HepG2 (cell line): ENCODE data around the gene SLC35F1. TPM values are rescaled to one million over a fixed set of nuclear protein-coding genes. Genes with fewer than 3 reads are reported as not detected.

Experiments used
- ATAC-seq: fragments of 200-7000 bp; cut with Tn5 transposase; 3 replicates; pipeline ENCODE4 v1.9.1; 2020; ENCODE audit warnings: mild to moderate bottlenecking, moderate library complexity
- BruUV-seq: library from RNA; stranded (reverse); fragments of 400-500 nt; replicated peaks from 2 replicates; lab custom pipeline; 2021; lab: Mats Ljungman, UMichigan
- CTCF ChIA-PET: fragments of 300-600 bp; formaldehyde crosslinking; extraction: SDS; loops from one replicate; lab custom pipeline; 2021; ENCODE audit warnings: low total read pairs, inconsistent platforms, low intra/inter-chr PET ratio; lab: Yijun Ruan, JAX
- POLR2A ChIA-PET: fragments of 350-600 bp; sonication (Branson Sonifier 250); formaldehyde crosslinking; loops from one replicate; lab custom pipeline; 2020; ENCODE audit warnings: antibody characterized with exemption, inconsistent platforms; lab: Yijun Ruan, JAX
- DNase-seq: peaks from one replicate; pipeline ENCODE4 v3.0.0-alpha.2; 2015; ENCODE audit warnings: low spot score
- FAIRE-seq: peaks from 3 replicates; lab custom pipeline; 2011; peaks lifted over from hg19 to GRCh38; lab: Jason Lieb, UNC
- H2AFZ ChIP-seq: one replicate; pipeline ENCODE4 v1.6.1; 2011; ENCODE audit warnings: low read length, inconsistent platforms
- H3K27ac ChIP-seq: fragments of 300-600 bp; 3 replicates; pipeline ENCODE4 v1.8.0; 2011; ENCODE audit warnings: mixed run types, mild to moderate bottlenecking, mixed read lengths, low read length, inconsistent platforms; ENCODE audit not compliant: insufficient read depth; ENCODE audit errors: extremely low read length
- H3K27me3 ChIP-seq, 2 experiments: fragments of 200-600 bp in 1 of 2; 2 replicates in 1 of 2; 3 replicates in 1 of 2; pipeline versions ENCODE4 v1.6.0 to v1.8.0; 2011; ENCODE audit warnings: low read length in 2 of 2, mild to moderate bottlenecking in 2 of 2, moderate library complexity in 2 of 2, inconsistent platforms in 1 of 2; ENCODE audit not compliant: insufficient read depth in 2 of 2, control insufficient read depth in 1 of 2
- H3K36me3 ChIP-seq, 2 experiments: fragments of 200-600 bp in 1 of 2; replicated peaks in 1 of 2; 2 replicates in 1 of 2; 3 replicates in 1 of 2; pipeline versions ENCODE4 v1.5.1 to v1.8.0; 2011; ENCODE audit warnings: low read length in 2 of 2, inconsistent platforms in 1 of 2; ENCODE audit not compliant: insufficient read depth in 2 of 2, control insufficient read depth in 1 of 2
- H3K4me1 ChIP-seq: 2 replicates; pipeline ENCODE4 v1.5.1; 2012; ENCODE audit warnings: low read length, inconsistent platforms; ENCODE audit not compliant: insufficient read depth
- H3K4me2 ChIP-seq: 2 replicates; pipeline ENCODE4 v1.6.0; 2011; ENCODE audit warnings: low read depth, low read length, inconsistent platforms
- H3K4me3 ChIP-seq, 3 experiments: fragments of 200-600 bp in 1 of 3; sonication (generic), shearing (Covaris generic) in 1 of 3; replicated peaks in 1 of 3; 2 replicates each; pipeline ENCODE4 v1.5.1; 2011 to 2016; ENCODE audit warnings: low read length in 3 of 3, inconsistent platforms in 2 of 3, low read depth in 2 of 3, mild to moderate bottlenecking in 2 of 3, control low read depth in 1 of 3, mixed read lengths in 1 of 3; ENCODE audit not compliant: insufficient read depth in 1 of 3
- H3K79me2 ChIP-seq: one replicate; pipeline ENCODE4 v1.6.1; 2011; ENCODE audit warnings: low read length, inconsistent platforms; ENCODE audit not compliant: insufficient read depth
- H3K9ac ChIP-seq: 2 replicates; pipeline ENCODE4 v1.6.0; 2011; ENCODE audit warnings: mild to moderate bottlenecking, low read depth, low read length, inconsistent platforms; ENCODE audit not compliant: insufficient read depth
- H3K9me3 ChIP-seq: 2 replicates; pipeline ENCODE4 v1.5.1; 2012; ENCODE audit warnings: mild to moderate bottlenecking, low read length
- H4K20me1 ChIP-seq: 2 replicates; pipeline ENCODE4 v1.6.0; 2011; ENCODE audit warnings: inconsistent platforms, mild to moderate bottlenecking, low read length, moderate library complexity; ENCODE audit not compliant: insufficient read depth
- IRX3 ChIP-seq: sonication (generic); formaldehyde crosslinking; IDR thresholded peaks from 2 replicates; pipeline ENCODE4 v1.8.1; 2023; ENCODE audit warnings: mild to moderate bottlenecking, low read depth, missing genetic modification reagents, borderline replicate concordance
- SIN3A ChIP-seq: IDR thresholded peaks from 2 replicates; pipeline ENCODE4 v1.6.1; 2011; ENCODE audit warnings: low read depth, mild to moderate bottlenecking, control low read depth, low read length, borderline replicate concordance
- SIN3B ChIP-seq: fragments of 150-350 bp; IDR thresholded peaks from 2 replicates; pipeline ENCODE4 v1.6.1; 2014; ENCODE audit warnings: low read length
- SP5 ChIP-seq: IDR thresholded peaks from 2 replicates; pipeline ENCODE4 v1.6.1; 2016; ENCODE audit warnings: low read depth, borderline replicate concordance
- XBP1 ChIP-seq: sonication (generic); formaldehyde crosslinking; IDR thresholded peaks from 2 replicates; pipeline ENCODE4 v1.5.0; 2020; ENCODE audit warnings: missing genetic modification reagents
- ZFYVE20 ChIP-seq: sonication (generic); formaldehyde crosslinking; IDR thresholded peaks from 2 replicates; pipeline ENCODE4 v1.8.0; 2023; ENCODE audit warnings: low read depth, mild to moderate bottlenecking, moderate library complexity, missing genetic modification reagents, borderline replicate concordance
- ZNF17 ChIP-seq: sonication (generic); formaldehyde crosslinking; IDR thresholded peaks from 2 replicates; pipeline ENCODE4 v1.5.0; 2020; ENCODE audit warnings: mild to moderate bottlenecking, missing genetic modification reagents
- ZNF20 ChIP-seq: sonication (generic); formaldehyde crosslinking; IDR thresholded peaks from 2 replicates; pipeline ENCODE4 v1.4.0; 2020; ENCODE audit warnings: mild to moderate bottlenecking, moderate library complexity, missing genetic modification reagents
- ZNF205 ChIP-seq: IDR thresholded peaks from 2 replicates; pipeline ENCODE4 v1.6.1; 2018; ENCODE audit warnings: missing biosample characterization, missing genetic modification reagents
- ZNF263 ChIP-seq: sonication (generic); formaldehyde crosslinking; IDR thresholded peaks from 2 replicates; pipeline ENCODE4 v1.4.0; 2020; ENCODE audit warnings: missing genetic modification reagents
- ZNF264 ChIP-seq: sonication (generic); formaldehyde crosslinking; IDR thresholded peaks from 2 replicates; pipeline ENCODE4 v1.4.0; 2020; ENCODE audit warnings: missing genetic modification reagents
- ZNF703 ChIP-seq: sonication (generic); formaldehyde crosslinking; IDR thresholded peaks from 2 replicates; pipeline ENCODE4 v1.5.1; 2020; ENCODE audit warnings: missing genetic modification reagents, mild to moderate bottlenecking, moderate library complexity, borderline replicate concordance
- ZNF816 ChIP-seq: sonication (generic); formaldehyde crosslinking; IDR thresholded peaks from 2 replicates; pipeline ENCODE4 v1.8.0; 2022; ENCODE audit warnings: missing genetic modification reagents, mild to moderate bottlenecking, borderline replicate concordance
- WGBS: methylation state at CpG from one replicate; pipeline ENCODE4 v1.1.6; 2017; ENCODE audit warnings: low lambda C conversion rate; 5-methylcytosine and 5-hydroxymethylcytosine counted together
- in situ Hi-C: cut with HindIII; loops from 2 replicates; pipeline ENCODE4 v1.10.0; 2017; ENCODE audit warnings: low pct_unique_long_range_greater_than_20kb; ENCODE audit not compliant: extremely low pct_ligation_motif_present
- intact Hi-C: fragments of 100-400 bp; cut with micrococcal nuclease; formaldehyde crosslinking; loops from one replicate; pipeline ENCODE4 v1.10.0; 2022; ENCODE audit not compliant: unreplicated experiment
- polyA plus RNA-seq, 8 experiments: library from polyadenylated mRNA; depleted of rRNA in 3 of 8; stranded (reverse) in 7 of 8; unstranded in 1 of 8; fragments of >200 nt; fragmentation: Illumina TruSeq in 4 of 8; extraction: Trizol in 4 of 8; gene quantifications; 2 replicates each; pipeline versions ENCODE4 v1.2.1 to v1.2.3, GENCODE V29; 2011 to 2016; ENCODE audit warnings: low read depth in 4 of 8, missing spikeins in 1 of 8, mixed read lengths in 1 of 8; ENCODE audit not compliant: insufficient read depth in 1 of 8
- total RNA-seq, 5 experiments: library from RNA; depleted of rRNA; stranded (reverse); fragments of >200 nt; fragmentation: Illumina TruSeq; extraction: Trizol; gene quantifications; 2 replicates each; pipeline ENCODE4 v1.2.3, GENCODE V29; 2016; ENCODE audit warnings: low read depth in 1 of 5
- TF ChIP-seq, protein P1 (sequence below), 2 experiments: fragments of 450-650 bp in 1 of 2; sonication (generic) in 1 of 2; formaldehyde crosslinking; IDR thresholded peaks; 2 replicates each; pipeline versions ENCODE4 v1.5.0 to v1.8.0; 2020 to 2022; ENCODE audit warnings: mild to moderate bottlenecking in 1 of 2, missing genetic modification reagents in 1 of 2
- TF ChIP-seq, protein P2 (sequence below): sonication (generic); formaldehyde crosslinking; IDR thresholded peaks from 2 replicates; pipeline ENCODE4 v1.4.0; 2020; ENCODE audit warnings: mild to moderate bottlenecking, missing genetic modification reagents

SLC35F1 gene
- total and polyA plus RNA-seq, 2 of the 13 experiments (the other 11 are each of a cell fraction or from before 2014, with no cell fraction given), result 0.01 TPM; not detected in 1

DNA sequence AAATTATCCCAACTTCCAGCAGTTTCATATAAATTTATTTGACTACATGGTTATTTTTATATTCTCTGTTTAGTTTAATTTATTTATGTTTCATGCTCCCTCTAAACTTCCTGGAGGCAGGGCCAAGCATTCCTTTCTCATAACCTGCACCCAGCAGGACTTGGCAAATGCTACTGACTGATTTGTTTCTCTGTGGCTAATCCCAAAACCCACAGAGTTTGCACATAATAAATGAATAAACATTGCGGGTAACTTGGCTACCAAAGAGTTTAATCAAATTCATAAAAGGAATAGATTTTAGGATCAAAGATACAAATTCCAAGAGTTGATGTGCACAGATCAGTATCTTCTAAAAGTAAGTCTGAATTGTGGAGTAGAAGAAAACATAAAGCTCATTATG lies 239.5 kb downstream of the SLC35F1 start:
- Histone ChIP-seq H3K9me3 (no peaks in the 10 kb centered on the region), H3K27me3 (no peaks in the 10 kb centered on the region; a peak in 1 of 5 replicates)
- in situ Hi-C loops, result no loop called here
- no TSS peak for BruUV-seq
- no peak for DNase-seq
- TF ChIP-seq SP5 (CRISPR knock-in tag) (no peak), IRX3 (CRISPR knock-in tag) (no peak), SIN3B (no peak), XBP1 (no peak)
- TF ChIP-seq, protein P1, sequence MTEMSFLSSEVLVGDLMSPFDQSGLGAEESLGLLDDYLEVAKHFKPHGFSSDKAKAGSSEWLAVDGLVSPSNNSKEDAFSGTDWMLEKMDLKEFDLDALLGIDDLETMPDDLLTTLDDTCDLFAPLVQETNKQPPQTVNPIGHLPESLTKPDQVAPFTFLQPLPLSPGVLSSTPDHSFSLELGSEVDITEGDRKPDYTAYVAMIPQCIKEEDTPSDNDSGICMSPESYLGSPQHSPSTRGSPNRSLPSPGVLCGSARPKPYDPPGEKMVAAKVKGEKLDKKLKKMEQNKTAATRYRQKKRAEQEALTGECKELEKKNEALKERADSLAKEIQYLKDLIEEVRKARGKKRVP (CRISPR knock-in tag; IDR thresholded peaks at IDR 0.05), result no peak
- TF ChIP-seq, all 625 proteins: peak for 0
- Histone ChIP-seq H2AFZ (no peak overlapping the region), H3K9ac (no peak overlapping the region), H3K27ac (no peak overlapping the region), H3K4me3 (no peak overlapping the region), H4K20me1 (no peaks in the 10 kb centered on the region), H3K79me2 (no peaks in the 10 kb centered on the region), H3K36me3 (no peaks in the 10 kb centered on the region), H3K4me1 (no peaks in the 10 kb centered on the region), H3K4me2 (no peak overlapping the region)
- no peak for FAIRE-seq
- ChIA-PET POLR2A (no interaction called here), CTCF (no interaction called here)
- 65% methylated on average over 1 of the region's 1 CpG for WGBS
- intact Hi-C loops, result no loop called here
- ATAC-seq, result no peak

DNA sequence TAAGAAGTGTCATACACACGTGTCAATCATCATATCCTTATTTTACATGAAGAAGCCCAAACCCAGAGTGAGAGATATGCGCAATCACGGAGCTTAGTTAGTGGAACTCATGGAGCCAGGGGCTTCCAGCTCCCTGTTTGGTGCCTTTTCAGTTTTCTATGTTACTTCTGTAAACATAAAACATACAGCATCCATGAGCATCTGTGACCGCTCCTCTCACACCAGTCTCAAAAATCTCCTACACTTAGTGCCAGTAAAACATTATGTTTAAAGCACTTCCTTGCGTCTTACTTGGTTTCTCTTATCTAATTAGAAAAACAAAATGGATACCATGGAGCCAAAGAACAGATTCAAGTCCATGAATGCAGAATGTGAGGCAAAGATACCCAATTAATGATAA lies 240.4 kb downstream of the SLC35F1 start:
- no peak for DNase-seq
- no peaks in the 10 kb centered on the region for H3K9me3 ChIP-seq
- H3K27me3 ChIP-seq, result no peaks in the 10 kb centered on the region; a peak in 1 of 5 replicates
- H3K4me2 ChIP-seq, result no peak overlapping the region
- CTCF ChIA-PET, result no interaction called here
- no peaks in the 10 kb centered on the region for H3K4me1 ChIP-seq
- no peak for FAIRE-seq
- no peak overlapping the region for H3K9ac ChIP-seq
- WGBS, result 24% methylated on average over 5 of the region's 5 CpGs
- no TSS peak for BruUV-seq
- intact Hi-C loops, result no loop called here
- H2AFZ ChIP-seq, result no peak overlapping the region
- in situ Hi-C loops, result no loop called here
- H3K36me3 ChIP-seq, result no peaks in the 10 kb centered on the region
- no peaks in the 10 kb centered on the region for H4K20me1 ChIP-seq
- no peak overlapping the region for H3K27ac ChIP-seq
- ATAC-seq, result no peak
- H3K79me2 ChIP-seq, result no peaks in the 10 kb centered on the region
- H3K4me3 ChIP-seq, result no peak overlapping the region
- POLR2A ChIA-PET, result no interaction called here
- TF ChIP-seq ZNF205 (CRISPR knock-in tag) (no peak), ZNF703 (CRISPR knock-in tag) (no peak), ZNF264 (no peak), ZNF263 (CRISPR knock-in tag) (no peak), SIN3A (no peak), ZNF816 (CRISPR knock-in tag) (no peak), ZNF17 (CRISPR knock-in tag) (no peak), ZFYVE20 (CRISPR knock-in tag) (no peak), ZNF20 (no peak)
- TF ChIP-seq, protein P2, sequence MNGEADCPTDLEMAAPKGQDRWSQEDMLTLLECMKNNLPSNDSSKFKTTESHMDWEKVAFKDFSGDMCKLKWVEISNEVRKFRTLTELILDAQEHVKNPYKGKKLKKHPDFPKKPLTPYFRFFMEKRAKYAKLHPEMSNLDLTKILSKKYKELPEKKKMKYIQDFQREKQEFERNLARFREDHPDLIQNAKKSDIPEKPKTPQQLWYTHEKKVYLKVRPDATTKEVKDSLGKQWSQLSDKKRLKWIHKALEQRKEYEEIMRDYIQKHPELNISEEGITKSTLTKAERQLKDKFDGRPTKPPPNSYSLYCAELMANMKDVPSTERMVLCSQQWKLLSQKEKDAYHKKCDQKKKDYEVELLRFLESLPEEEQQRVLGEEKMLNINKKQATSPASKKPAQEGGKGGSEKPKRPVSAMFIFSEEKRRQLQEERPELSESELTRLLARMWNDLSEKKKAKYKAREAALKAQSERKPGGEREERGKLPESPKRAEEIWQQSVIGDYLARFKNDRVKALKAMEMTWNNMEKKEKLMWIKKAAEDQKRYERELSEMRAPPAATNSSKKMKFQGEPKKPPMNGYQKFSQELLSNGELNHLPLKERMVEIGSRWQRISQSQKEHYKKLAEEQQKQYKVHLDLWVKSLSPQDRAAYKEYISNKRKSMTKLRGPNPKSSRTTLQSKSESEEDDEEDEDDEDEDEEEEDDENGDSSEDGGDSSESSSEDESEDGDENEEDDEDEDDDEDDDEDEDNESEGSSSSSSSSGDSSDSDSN (CRISPR knock-in tag), result no peak
